ENCODE data around the gene ZBTB16. TPM values are rescaled to one million over a fixed set of nuclear protein-coding genes. Genes with fewer than 3 reads are reported as not detected.
A peak's percentile ranks its signal among the peaks of the same experiment; 100 is the strongest.

Gene ZBTB16
- polyA plus RNA-seq, 1 donor (not counting 4 experiments of a cell fraction or from before 2014, with no cell fraction given) = 0.18 TPM

DNA sequence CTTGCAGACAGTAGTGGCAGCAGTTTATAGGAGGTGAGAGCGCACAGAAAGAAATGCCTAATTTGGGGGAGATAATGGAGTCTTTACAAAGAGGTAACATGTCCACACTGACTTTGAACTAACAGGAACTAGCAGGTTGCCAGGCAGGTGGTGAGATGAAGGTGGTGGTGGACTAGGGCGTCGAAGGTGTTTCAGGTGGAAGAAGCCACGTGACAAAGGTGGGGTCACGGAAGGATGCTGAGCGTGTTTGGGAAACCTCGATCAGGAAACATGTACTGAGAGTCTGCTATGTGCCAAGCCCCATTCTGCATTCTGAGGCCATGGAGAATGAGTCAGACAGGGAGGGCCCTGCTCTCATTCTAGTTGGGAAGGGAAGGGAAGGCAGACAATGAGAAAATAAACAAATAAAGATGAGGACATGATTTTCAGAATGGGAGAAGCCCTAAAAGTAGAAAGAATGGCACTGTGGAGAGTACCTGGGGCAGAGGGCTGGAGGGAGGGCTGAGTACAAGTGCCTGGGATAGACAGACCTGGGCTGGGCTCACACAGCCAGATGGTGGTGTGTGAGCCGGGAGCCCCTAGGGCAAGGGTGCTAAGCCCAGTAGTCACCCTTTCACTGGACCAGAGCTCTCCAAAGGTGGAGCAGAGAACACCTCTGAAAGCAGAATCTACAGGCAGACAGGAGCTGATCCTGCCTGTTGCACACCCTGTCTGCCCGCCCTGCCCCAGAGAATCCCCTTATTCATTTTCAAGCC is 220.5 kb downstream of the ZBTB16 start:
- no peak overlapping the region for H3K9ac ChIP-seq (ENCODE audit: control insufficient read depth, extremely low read depth, insufficient read depth, low read length)
- no peaks in the 10 kb centered on the region for H3K79me2 ChIP-seq (ENCODE audit: control insufficient read depth, insufficient read depth, low read length)
- no peak for DNase-seq (ENCODE audit: low read depth, low spot score)
- H3K27me3 ChIP-seq (ENCODE audit: control insufficient read depth, extremely low read depth, insufficient read depth, low read length) = no peaks in the 10 kb centered on the region
- no peak for FAIRE-seq
- H3K27ac ChIP-seq (ENCODE audit: control insufficient read depth, insufficient read depth, low read length) = no peak overlapping the region
- no peaks in the 10 kb centered on the region for H3K9me1 ChIP-seq (ENCODE audit: control insufficient read depth, extremely low read depth, insufficient read depth, low read length)
- TF ChIP-seq EZH2 (IDR thresholded peaks at IDR 0.05; ENCODE audit: low read length) = no peak
- TF ChIP-seq, protein P1, sequence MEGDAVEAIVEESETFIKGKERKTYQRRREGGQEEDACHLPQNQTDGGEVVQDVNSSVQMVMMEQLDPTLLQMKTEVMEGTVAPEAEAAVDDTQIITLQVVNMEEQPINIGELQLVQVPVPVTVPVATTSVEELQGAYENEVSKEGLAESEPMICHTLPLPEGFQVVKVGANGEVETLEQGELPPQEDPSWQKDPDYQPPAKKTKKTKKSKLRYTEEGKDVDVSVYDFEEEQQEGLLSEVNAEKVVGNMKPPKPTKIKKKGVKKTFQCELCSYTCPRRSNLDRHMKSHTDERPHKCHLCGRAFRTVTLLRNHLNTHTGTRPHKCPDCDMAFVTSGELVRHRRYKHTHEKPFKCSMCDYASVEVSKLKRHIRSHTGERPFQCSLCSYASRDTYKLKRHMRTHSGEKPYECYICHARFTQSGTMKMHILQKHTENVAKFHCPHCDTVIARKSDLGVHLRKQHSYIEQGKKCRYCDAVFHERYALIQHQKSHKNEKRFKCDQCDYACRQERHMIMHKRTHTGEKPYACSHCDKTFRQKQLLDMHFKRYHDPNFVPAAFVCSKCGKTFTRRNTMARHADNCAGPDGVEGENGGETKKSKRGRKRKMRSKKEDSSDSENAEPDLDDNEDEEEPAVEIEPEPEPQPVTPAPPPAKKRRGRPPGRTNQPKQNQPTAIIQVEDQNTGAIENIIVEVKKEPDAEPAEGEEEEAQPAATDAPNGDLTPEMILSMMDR (optimal IDR thresholded peaks at IDR 0.05 in 1 of 3, IDR thresholded peaks at IDR 0.05 in 1 of 3, conservative IDR thresholded peaks at IDR 0.05 in 1 of 3; ENCODE audit: extremely low read depth in 1 of 3, insufficient read depth in 2 of 3, low read length in 3 of 3) = no peak
- dilution Hi-C loops (cut with MboI; ENCODE audit: extremely low pct_ligation_motif_present, low sequenced_read_pairs) = no loop called here
- H3K9me3 ChIP-seq (ENCODE audit: control insufficient read depth, low read depth, low read length) = no peaks in the 10 kb centered on the region
- H3K4me2 ChIP-seq (ENCODE audit: control insufficient read depth, extremely low read depth, insufficient read depth, low read depth, low read length) = no peak overlapping the region
- H3K4me1 ChIP-seq (ENCODE audit: control insufficient read depth, extremely low read depth, insufficient read depth, low read length) = no peaks in the 10 kb centered on the region
- no peaks in the 10 kb centered on the region for H4K20me1 ChIP-seq (ENCODE audit: control insufficient read depth, extremely low read depth, insufficient read depth, low read length)
- H2AFZ ChIP-seq (ENCODE audit: control insufficient read depth, low read length) = no peak overlapping the region
- H3K4me3 ChIP-seq (ENCODE audit: control insufficient read depth in 2 of 3, extremely low read depth in 1 of 3, insufficient read depth in 2 of 3, low read depth in 1 of 3, low read length in 3 of 3) = no peak overlapping the region
- no peaks in the 10 kb centered on the region for H3K36me3 ChIP-seq (ENCODE audit: control insufficient read depth in 2 of 2, extremely low read depth in 1 of 2, insufficient read depth in 2 of 2, low read length in 2 of 2)

DNA sequence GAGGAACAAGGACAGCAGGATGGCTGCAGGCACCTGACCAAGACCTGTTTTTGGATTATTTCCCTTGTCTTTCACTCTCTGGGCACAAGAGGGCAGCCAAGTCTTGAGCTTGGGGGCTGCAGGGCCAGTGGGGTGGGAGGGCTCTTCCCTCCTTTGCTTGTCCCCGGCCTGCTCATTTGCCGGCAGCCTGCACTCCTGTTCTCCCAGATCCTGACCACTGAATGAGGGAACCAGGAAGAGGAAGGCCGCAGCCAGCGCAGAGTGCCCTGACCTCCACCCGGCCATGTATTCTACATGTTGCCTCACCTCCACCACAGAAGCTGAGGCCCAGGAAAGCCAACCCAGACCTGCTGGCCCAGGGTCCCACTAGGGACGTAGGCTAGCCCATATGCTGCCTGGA is 221.2 kb downstream of the ZBTB16 start:
- TF ChIP-seq, protein P1 (optimal IDR thresholded peaks at IDR 0.05 in 1 of 3, IDR thresholded peaks at IDR 0.05 in 1 of 3, conservative IDR thresholded peaks at IDR 0.05 in 1 of 3; ENCODE audit: extremely low read depth in 1 of 3, insufficient read depth in 2 of 3, low read length in 3 of 3) = peak; percentile 25 to 68 (median 64)
- no peak for TF ChIP-seq EZH2 (IDR thresholded peaks at IDR 0.05; ENCODE audit: low read length)
- no peaks in the 10 kb centered on the region for H3K4me1 ChIP-seq (ENCODE audit: control insufficient read depth, extremely low read depth, insufficient read depth, low read length)
- H4K20me1 ChIP-seq (ENCODE audit: control insufficient read depth, extremely low read depth, insufficient read depth, low read length) = no peaks in the 10 kb centered on the region
- H3K27me3 ChIP-seq (ENCODE audit: control insufficient read depth, extremely low read depth, insufficient read depth, low read length) = no peaks in the 10 kb centered on the region
- H3K79me2 ChIP-seq (ENCODE audit: control insufficient read depth, insufficient read depth, low read length) = no peaks in the 10 kb centered on the region
- H2AFZ ChIP-seq (ENCODE audit: control insufficient read depth, low read length) = no peak overlapping the region
- no peak overlapping the region for H3K4me3 ChIP-seq (ENCODE audit: control insufficient read depth in 2 of 3, extremely low read depth in 1 of 3, insufficient read depth in 2 of 3, low read depth in 1 of 3, low read length in 3 of 3)
- no peaks in the 10 kb centered on the region for H3K36me3 ChIP-seq (ENCODE audit: control insufficient read depth in 2 of 2, extremely low read depth in 1 of 2, insufficient read depth in 2 of 2, low read length in 2 of 2)
- no peak overlapping the region for H3K4me2 ChIP-seq (ENCODE audit: control insufficient read depth, extremely low read depth, insufficient read depth, low read depth, low read length)
- H3K27ac ChIP-seq (ENCODE audit: control insufficient read depth, insufficient read depth, low read length) = no peak overlapping the region
- FAIRE-seq (peak; percentile 34), DNase-seq (ENCODE audit: low read depth, low spot score) (no peak)
- H3K9ac ChIP-seq (ENCODE audit: control insufficient read depth, extremely low read depth, insufficient read depth, low read length) = no peak overlapping the region
- no peaks in the 10 kb centered on the region for H3K9me3 ChIP-seq (ENCODE audit: control insufficient read depth, low read depth, low read length)
- dilution Hi-C loops (cut with MboI; ENCODE audit: extremely low pct_ligation_motif_present, low sequenced_read_pairs) = no loop called here
- H3K9me1 ChIP-seq (ENCODE audit: control insufficient read depth, extremely low read depth, insufficient read depth, low read length) = no peaks in the 10 kb centered on the region
